ENCODE measurements around the gene NCOR1. TPM values are rescaled to one million over a fixed set of nuclear protein-coding genes. Genes with fewer than 3 reads are reported as not detected.

NCOR1 gene
- total RNA-seq, 1 experiment from 2014 or later, result 124 TPM

GRCh38 chr17:16215965-16216316, 607 bp upstream of the NCOR1 start:
- POLR2A ChIA-PET, result interaction anchor here (1.1 to 2.2 kb wide), 2 partner anchors 14 to 165 kb away, joined by 4 to 7 read pairs; partner anchors contain the start of gene UBB
- no peaks in the 10 kb centered on the region for H3K9me3 Mint-ChIP-seq
- ATAC-seq, result peak; percentile 2; the same call in 1 of the 2 replicates
- DNase-seq (ENCODE audit: low spot score), result peak; percentile 65
- peak overlapping the region; percentile 95 for H3K27ac Mint-ChIP-seq
- no peak for TF ChIP-seq JUN (CRISPR knock-in tag; IDR thresholded peaks at IDR 0.05)
- TF ChIP-seq GRHL2 (CRISPR knock-in tag; IDR thresholded peaks at IDR 0.05; ENCODE audit: insufficient replicate concordance, severe bottlenecking), result no peak
- TF ChIP-seq, protein P1, sequence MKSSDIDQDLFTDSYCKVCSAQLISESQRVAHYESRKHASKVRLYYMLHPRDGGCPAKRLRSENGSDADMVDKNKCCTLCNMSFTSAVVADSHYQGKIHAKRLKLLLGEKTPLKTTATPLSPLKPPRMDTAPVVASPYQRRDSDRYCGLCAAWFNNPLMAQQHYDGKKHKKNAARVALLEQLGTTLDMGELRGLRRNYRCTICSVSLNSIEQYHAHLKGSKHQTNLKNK (CRISPR knock-in tag; IDR thresholded peaks at IDR 0.05), result no peak
- TF ChIP-seq PRRX2 (CRISPR knock-in tag; IDR thresholded peaks at IDR 0.05), result no peak
- TF ChIP-seq TCF7 (CRISPR knock-in tag; IDR thresholded peaks at IDR 0.05; ENCODE audit: low read depth), result no peak
- no peak for TF ChIP-seq CREM (CRISPR knock-in tag; IDR thresholded peaks at IDR 0.05)
- TF ChIP-seq ARID4B (CRISPR knock-in tag; IDR thresholded peaks at IDR 0.05; ENCODE audit: borderline replicate concordance), result no peak
- no peak for TF ChIP-seq ZNF416 (CRISPR knock-in tag; IDR thresholded peaks at IDR 0.05)
- TF ChIP-seq, protein P2, sequence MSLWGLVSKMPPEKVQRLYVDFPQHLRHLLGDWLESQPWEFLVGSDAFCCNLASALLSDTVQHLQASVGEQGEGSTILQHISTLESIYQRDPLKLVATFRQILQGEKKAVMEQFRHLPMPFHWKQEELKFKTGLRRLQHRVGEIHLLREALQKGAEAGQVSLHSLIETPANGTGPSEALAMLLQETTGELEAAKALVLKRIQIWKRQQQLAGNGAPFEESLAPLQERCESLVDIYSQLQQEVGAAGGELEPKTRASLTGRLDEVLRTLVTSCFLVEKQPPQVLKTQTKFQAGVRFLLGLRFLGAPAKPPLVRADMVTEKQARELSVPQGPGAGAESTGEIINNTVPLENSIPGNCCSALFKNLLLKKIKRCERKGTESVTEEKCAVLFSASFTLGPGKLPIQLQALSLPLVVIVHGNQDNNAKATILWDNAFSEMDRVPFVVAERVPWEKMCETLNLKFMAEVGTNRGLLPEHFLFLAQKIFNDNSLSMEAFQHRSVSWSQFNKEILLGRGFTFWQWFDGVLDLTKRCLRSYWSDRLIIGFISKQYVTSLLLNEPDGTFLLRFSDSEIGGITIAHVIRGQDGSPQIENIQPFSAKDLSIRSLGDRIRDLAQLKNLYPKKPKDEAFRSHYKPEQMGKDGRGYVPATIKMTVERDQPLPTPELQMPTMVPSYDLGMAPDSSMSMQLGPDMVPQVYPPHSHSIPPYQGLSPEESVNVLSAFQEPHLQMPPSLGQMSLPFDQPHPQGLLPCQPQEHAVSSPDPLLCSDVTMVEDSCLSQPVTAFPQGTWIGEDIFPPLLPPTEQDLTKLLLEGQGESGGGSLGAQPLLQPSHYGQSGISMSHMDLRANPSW (CRISPR knock-in tag; conservative IDR thresholded peaks at IDR 0.05; ENCODE audit: low read depth), result no peak
- TF ChIP-seq ZBTB21 (CRISPR knock-in tag; IDR thresholded peaks at IDR 0.05; ENCODE audit: borderline replicate concordance), result no peak
- TF ChIP-seq ZNF121 (CRISPR knock-in tag; IDR thresholded peaks at IDR 0.05), result no peak
- TF ChIP-seq GABPB1 (CRISPR knock-in tag; IDR thresholded peaks at IDR 0.05), result no peak
- peaks cover 23% of the 10 kb centered on the region for H3K4me1 Mint-ChIP-seq
- CTCF ChIA-PET, result interaction anchor here (2.7 kb wide), 1 partner anchor 70 kb away, joined by 9 read pairs; no protein-coding TSS in a partner anchor
- no peaks in the 10 kb centered on the region for H3K36me3 Mint-ChIP-seq
- no peaks in the 10 kb centered on the region for H3K27me3 Mint-ChIP-seq (ENCODE audit: low read depth)
- peak overlapping the region; percentile 92 for H3K4me3 Mint-ChIP-seq

DNA sequence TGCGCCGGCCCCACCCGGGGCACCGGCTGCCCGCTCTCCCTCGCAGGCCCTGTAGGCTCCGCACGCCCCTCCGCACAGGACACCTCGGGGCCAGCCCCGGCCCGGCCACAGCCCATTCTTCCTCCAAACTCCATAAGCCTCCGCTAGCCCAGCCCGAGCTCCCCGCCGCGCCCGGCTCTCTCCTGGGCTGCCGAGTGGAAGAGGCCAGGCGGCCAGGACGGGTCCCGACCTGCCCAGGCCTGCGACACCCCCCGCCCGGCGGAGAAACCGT, 397 bp downstream of the NCOR1 start:
- CTCF ChIA-PET, result interaction anchor here (2.0 to 2.7 kb wide), 2 partner anchors 71 to 138 kb away, joined by 4 to 9 read pairs; partner anchors contain the start of gene CENPV
- peak overlapping the region; percentile 92 for H3K4me3 Mint-ChIP-seq
- H3K27ac Mint-ChIP-seq, result no peak overlapping the region
- no peaks in the 10 kb centered on the region for H3K36me3 Mint-ChIP-seq
- TF ChIP-seq CREB1 (CRISPR knock-in tag; IDR thresholded peaks at IDR 0.05) (0 out of 2 replicates have a peak, but pooled peaks have one; percentile 32), ZNF317 (CRISPR knock-in tag; IDR thresholded peaks at IDR 0.05; ENCODE audit: borderline replicate concordance, low read depth) (no peak), NR1H2 (CRISPR knock-in tag; IDR thresholded peaks at IDR 0.05) (0 out of 2 replicates have a peak, but pooled peaks have one; percentile 61)
- peaks cover 23% of the 10 kb centered on the region for H3K4me1 Mint-ChIP-seq
- H3K27me3 Mint-ChIP-seq (ENCODE audit: low read depth), result no peaks in the 10 kb centered on the region
- ATAC-seq (peak; percentile 46), DNase-seq (ENCODE audit: low spot score) (peak; percentile 67)
- no peaks in the 10 kb centered on the region for H3K9me3 Mint-ChIP-seq
- POLR2A ChIA-PET, result interaction anchor here (1.1 to 2.2 kb wide), 2 partner anchors 15 to 166 kb away, joined by 4 to 7 read pairs; partner anchors contain the start of gene UBB

All from WTC11 (cell line).